CD4-positive, alpha-beta T cell treated with Interferon gamma for 1 hour (primary cell): ENCODE measurements around the gene IPP.
"Not testable (repeated sequence)": the region's sequence is repeated elsewhere in the genome, so short reads cannot be mapped to it uniquely, and the experiment has no call there.

Experiments
- DNase-seq: peaks from one replicate; pipeline ENCODE4 v3.0.0-alpha.2; 2020

IPP gene

DNA sequence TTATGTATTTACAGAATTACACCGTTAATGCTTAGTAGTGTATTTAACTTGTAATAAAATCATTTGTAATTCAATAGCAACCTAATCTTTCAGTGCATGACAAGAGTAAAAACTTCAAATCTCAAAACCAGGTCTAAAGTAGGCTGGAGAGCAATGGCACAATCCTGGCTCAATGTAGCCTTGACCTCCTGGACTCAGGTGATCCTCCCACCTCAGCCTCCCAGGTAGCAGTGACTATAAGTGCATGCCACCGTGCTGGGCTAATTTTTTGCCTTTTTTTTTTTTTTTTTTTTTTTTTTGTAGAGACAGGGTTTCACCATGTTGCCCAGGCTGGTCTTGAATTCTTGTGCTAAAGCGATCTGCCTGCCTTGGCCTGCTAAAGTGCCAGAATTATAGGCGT lies 11.3 kb downstream of the IPP start:
- DNase-seq: no peak

DNA sequence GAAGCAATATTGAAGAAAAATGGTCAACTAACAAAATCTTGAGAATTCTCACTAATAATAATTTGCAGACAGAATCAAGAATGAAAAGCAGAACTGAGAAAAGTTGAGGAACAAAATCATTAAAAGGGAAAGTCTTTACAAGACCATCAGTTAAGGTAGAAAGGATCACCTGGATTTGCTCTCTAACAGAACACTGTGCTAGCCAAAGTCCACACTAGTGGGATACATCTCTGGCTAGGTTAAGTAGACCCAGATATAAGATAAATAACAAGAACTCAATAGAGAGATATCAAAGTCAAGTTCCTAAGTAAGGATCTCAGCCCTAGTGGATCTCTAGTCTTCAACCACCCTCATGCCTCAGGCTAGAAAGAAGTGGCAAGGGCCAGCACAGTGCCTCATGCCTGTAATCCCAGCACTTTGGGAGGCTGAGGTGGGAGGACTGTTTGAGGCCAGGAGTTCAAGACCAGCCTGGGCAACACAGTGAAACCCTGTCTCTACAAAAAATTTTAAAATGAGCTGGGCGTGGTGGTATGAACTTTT lies 19.6 kb downstream of the IPP start:
- no peak for DNase-seq

DNA sequence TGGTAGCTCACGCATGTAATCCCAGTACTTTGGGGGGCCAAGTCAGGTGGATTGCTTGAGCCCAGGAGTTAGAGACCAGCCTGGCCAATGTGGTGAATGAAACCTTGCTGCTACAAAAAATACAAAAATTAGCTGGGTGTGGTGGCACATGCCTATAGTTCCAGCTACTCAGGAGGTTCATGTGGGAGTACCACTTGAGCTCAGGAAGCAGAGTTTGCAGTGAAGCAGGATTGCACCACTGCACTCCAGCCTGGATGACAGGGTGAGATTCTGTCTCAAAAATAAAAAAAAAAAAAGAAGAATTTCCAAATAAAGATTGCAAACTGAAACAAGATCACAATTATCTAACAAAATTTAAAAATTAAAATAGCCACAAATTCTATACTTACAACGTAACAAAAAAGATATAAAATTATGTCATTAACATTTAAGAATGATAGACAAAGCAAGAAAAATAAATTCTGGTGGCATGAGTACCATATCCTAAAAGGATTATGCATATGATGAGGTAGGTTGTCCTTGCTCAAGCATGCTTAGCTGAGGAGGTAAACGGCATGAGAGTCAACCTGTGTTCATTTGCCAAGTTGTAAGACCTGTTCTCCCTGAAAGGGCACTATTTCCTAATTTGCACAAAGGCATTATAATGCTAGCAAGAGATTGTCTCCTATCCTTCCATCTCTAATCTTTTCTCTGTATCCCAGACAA lies 20.2 kb downstream of the IPP start:
- no peak for DNase-seq

DNA sequence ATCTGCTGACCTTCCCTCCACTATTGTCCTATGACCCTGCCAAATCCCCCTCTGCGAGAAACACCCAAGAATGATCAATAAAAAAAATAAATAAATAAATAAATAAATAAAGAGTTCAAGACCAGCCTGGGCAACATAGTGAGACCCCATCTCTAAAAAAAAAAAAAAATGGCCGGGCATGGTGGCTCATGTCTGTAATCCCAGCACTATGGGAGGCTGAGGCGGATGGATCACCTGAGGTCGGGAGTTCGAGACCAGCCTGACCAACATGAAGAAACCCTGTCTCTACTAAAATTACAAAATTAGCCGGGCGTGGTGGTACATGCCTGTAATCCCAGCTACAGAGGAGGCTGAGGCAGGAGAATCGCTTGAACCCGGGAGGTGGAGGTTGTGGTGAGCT lies 24.4 kb downstream of the IPP start:
- DNase-seq: not testable (repeated sequence)

DNA sequence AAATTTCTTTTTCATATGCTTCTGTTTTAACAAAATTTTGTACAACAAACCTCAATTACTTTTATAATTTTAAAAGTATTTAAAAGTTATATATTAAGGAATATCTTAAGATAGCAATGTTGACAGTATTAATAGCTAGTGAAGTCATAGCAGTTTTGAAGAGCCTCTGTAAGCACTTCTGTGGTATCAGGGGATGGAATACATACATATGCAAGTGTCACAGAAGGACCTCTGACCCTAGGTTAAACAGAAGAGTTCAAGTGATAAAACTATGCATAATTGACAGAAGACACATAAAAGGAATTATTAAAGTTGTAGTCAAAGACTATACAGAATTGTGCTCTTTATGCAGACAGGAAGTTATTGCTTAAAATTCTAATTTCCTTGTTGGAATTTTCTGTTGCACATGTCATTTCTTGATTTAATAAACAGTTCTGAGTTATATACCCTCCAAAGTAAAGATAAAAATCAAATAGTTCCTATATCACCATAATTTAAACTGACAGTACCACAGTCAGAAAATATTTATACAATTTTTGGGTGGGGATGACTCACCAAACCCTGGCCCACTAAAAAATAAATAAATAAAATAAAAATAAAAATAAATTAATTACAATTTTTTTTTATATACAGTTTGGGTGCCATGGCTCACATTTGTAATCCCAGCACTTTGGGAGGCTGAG lies 27.1 kb downstream of the IPP start:
- no peak for DNase-seq

DNA sequence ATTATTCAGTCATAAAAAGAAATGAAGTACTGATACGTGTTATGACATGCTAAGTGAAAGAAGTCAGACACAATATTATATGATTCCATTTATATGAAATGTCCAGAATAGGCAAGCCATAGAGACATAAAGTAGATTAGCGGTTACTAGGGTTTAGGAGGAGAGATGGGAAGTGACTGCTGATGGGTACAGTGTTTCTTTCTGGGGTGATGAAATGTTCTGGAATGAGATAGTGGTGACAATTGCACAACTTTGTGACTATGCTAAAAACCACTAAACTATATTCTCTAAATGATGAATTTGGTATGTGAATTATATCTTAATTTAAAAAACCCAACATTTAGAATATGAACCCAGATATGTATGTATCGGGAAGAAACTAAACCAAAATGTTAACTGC lies 27.6 kb downstream of the IPP start:
- DNase-seq: no peak

DNA sequence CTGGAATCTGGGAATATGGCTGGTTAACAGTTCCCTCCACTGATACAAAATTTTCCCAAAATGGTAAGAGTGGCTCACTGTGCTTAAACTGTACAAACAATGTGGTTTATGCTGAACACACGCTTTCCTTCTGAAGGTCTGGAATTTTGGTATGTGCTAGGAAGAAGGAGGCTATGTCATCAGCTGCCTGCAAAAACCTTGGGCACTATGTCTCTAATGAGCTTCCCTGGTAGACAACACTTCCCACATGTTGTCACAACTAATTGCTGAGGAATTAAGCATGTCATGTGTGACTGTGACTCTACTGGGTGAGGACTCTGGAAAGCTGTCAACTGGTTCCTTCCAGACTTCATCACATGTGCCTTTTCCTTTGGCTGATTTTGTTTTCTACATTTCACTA lies 29.2 kb downstream of the IPP start:
- no peak for DNase-seq

DNA sequence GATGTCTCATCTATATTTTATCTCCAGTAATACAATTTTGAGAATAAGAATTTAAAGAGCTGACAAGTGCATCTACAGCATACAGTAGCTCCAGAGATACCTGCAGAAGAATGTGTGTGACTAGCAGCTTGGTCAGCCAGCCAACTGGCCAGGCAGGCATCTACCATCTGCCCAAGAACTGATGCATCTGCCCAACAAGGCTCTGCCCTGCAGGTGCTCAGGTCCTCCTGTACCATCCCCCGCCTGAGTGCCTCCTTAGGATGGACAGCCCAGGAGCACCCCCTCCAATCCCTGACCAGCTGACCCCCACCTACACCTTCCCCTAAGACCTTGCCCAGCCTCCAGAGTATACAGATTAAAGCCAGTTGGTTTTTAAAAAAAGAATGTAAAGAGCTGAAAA lies 32.2 kb downstream of the IPP start:
- DNase-seq: no peak

DNA sequence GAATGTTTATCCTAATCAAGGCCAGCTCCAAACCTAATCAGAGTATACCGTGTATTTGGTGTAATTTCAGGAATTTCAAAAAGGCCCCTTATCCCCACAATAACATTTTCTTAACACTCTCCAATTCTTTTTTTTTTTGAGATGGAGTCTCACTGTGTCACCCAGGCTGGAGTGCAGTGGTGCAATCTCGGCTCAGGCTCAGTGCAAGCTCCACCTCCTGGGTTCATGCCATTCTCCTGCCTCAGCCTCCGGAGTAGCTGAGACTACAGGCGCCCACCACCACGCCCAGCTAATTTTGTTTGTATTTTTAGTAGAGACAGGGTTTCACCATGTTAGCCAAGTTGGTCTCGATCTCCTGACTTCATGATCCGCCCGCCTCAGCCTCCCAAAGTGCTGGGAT lies 33.1 kb downstream of the IPP start:
- DNase-seq: not testable (repeated sequence)

DNA sequence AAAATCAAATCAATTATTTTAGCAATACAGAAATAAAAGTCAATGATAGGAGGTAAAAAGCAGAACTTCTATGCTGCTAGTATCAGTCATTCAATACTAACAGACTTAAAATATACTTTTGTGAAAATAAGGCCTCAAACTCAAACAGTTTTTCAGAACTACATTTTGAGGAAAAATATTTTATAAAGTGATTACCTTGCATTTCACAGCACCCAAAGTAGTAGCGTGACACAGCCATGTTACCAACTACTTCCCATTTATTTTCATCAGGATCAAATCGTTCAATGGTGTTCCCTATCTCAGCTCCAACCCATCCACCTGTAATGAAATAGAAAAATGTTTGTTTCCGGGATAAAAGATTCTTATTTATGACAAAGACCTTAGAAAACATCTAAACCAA lies 33.8 kb downstream of the IPP start:
- DNase-seq: no peak

DNA sequence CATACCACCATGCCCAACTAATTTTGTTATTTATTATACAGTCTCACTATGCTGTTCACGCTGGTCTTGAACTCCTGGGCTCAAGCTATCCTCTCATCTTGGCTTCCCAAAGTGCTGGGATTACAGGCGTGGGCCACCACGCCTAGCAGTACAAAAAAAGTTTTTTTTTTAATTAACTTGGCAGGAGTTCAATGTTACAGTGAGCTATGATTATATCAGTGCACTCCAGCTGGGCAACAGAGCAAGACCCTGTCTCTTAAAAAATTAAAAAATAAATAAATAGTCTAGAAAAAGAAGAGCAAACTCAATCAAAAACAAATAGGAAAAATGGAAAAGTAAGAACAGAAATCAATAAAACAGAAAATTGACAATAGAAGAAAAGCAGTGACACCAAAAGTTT lies 36.7 kb downstream of the IPP start:
- no peak for DNase-seq

DNA sequence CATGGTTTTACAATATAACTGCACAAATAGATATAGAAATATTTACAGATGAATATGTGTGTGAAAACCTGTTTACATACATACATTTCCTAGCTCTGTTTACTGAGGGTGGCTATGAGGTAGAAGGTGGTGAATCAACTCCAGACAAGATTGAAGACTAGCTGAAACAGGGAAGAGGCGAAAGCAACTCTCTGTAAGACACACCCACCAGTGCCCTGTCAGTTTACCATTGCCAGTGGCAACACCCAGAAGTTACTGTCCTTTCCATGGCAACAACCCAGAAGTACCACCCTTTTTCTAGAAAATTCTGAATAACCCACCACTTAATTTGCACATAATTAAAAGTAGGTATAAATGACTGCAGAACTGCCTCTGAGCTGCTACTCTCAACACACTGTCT lies 45.8 kb downstream of the IPP start:
- no peak for DNase-seq

DNA sequence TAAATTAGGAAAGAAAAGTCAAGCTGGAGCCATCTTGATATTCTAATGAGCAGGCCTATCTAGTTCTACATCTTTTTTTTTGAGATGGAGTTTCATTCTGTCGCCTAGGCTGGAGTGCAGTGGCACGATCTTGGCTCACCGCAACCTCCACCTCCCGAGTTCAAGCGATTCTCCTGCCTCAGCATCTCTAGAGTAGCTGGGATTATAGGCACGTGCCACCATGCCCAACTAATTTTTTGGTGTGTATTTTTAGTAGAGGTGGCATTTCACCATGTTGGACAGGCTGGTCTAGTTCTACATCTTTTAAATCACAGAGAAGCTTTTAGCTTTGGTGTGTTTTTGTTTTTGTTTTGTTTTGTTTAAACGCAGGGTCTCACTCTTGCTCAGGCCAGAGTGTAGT lies 55.6 kb downstream of the IPP start:
- DNase-seq: no peak

DNA sequence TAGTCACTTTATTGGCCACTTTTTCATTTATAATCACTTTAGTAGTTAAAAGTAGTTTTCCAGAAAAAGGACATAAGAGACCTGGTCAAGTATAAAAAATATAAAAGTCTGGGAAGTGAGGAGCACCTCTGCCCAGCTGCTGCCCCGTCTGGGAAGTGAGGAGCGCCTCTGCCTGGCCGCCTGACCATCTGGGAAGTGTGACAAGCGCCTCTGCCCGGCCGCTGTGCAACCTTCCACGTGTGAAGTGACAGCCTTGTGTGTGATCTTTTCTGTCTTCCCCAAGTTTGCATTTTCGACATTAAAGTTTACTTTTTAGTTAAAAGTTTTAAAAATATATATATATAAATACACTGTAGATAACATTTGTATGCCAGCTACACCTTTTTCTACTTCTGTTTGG lies 56.6 kb downstream of the IPP start:
- DNase-seq: not testable (repeated sequence)

DNA sequence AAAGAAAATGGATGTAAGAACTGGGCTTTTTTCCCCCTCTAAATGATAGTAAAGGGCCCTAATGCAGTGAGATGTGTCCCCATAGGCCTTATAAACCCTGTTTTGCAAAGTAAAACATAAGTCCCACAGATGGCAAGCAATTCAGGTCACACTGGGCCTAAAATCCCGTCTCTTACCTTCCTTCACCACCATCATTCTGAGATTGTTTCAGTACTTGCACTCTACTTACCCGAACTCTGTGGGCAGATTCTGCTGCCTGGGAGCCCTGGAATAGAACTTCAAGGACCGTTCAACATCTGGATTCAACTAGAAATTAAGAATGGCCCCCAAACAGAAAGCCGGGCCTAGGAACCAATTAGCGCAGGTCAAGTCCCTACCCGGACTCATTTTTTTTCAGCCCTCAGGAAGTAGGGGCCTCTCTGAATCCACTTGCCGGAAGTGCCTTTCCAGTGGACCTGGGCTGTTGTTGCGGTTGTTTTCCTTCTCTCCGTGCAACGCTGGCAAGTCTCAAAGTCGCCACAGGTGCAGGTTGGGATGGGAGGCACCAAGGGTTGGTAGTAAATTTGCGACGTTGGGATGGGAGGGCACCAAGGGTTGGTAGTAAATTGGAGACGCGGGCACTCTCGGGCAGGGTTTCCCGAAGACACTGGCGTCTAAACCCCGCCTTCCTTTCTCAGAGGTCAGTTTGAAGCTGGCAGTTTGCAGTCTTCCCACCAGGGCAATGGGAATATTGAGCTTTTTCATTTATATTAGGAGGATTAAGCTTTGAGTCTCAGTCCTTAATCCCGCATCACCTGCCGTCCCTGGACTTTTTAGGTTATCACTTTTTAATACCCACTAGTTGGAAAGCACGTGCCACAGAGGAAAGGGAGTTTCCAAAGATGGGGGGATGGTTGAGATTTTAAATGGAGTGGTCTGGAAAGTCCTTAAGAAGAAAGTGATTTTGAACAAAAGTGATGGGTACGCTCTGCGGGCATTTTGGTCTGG lies 62.4 kb downstream of the IPP start, which contains the start of gene TMEM69:
TSS of gene TMEM69 (plus strand) at position 428 of the 987 bp plus-strand sequence. CDS start 2,888 bp downstream, outside the sequence.
- DNase-seq: peak; percentile 79

DNA sequence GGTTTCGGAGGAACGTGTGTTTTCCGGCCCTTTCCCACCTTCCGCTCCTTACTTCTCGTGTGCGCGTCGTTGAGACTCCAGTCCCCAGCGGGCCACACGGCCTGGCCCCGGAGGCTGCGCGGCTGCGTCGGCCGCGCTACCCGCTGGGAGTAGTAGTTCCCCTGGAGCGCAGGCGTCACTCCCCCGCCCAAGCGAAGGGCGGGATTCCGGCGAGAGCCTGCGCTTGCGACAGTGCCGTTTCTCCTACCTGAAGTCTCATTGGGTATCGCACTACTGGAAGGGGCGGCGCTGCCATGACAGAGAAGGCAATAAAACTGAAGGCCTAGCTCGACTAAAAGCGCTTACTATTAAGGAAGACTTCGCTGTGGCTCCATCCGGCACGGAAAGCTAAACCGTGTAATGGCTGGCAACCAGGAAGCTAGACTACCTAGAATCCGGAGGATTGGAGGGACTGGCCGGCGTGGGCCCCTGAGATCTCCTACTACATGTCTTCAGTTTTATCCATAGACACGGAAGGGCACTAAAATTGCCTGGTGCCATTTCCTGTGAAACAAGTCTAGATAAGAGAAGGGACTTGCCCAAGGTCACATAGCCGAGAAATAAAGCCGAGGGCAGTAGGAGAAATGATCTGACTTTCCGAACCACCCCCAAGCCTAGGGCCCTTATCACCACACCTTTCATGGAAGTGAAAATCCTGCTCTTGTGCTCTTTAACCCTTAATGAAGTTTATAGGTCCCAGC lies 63.3 kb downstream of the IPP start:
- peak; percentile 99 for DNase-seq

DNA sequence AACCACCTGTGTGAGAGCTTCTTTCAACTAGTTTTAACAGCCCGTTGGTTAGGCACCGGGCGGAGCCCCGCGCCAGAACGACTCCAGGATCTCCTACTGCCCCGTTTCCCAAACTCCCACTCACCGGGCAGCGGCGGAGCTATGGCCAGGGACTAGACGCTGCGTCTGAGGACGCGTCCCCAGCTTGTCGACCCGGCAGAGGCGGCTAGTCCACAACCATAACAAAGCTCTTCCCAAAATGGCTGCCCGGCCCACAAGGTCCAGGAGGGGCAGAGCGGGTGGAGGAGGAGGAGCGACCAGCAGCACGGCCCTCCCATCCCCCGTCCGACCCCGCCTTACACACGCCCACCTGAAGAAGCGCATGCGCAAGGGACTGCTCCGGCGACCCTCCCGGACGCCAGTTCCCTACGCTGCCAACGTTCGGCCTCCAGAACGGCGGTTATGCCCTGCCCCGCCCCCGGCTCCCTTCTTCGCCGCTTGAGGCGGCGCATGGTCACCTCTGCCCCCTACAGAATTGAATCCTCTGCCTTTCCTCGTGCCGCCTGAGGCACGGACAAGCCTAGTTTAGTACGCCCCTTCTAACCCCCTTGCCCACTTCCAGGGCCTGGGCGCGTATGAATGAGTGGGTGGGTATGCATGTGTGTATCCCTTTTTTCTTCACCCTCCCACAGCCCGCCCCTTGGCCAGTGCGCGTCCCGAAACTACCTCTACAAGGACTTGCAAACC lies 64.0 kb downstream of the IPP start, which contains the start of gene GPBP1L1:
TSS of gene GPBP1L1 (minus strand) at position 246 of the 726 bp plus-strand sequence. CDS start 27,446 bp downstream, outside the sequence.
- DNase-seq: peak; percentile 96

DNA sequence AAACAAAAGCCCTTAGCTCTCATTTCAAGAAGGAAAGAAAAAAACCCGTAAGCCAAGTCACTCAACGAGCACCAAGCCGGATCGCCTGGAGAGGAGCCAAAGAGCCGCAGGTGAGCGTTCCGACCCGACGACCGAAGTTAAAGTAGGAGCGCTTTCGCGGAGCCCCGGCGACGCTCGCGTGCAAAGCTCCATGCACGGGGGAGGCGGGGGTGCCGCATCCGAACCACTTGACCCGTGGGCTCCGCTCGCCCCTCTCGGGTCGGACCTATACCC lies 64.5 kb downstream of the IPP start:
- peak; percentile 52 for DNase-seq

DNA sequence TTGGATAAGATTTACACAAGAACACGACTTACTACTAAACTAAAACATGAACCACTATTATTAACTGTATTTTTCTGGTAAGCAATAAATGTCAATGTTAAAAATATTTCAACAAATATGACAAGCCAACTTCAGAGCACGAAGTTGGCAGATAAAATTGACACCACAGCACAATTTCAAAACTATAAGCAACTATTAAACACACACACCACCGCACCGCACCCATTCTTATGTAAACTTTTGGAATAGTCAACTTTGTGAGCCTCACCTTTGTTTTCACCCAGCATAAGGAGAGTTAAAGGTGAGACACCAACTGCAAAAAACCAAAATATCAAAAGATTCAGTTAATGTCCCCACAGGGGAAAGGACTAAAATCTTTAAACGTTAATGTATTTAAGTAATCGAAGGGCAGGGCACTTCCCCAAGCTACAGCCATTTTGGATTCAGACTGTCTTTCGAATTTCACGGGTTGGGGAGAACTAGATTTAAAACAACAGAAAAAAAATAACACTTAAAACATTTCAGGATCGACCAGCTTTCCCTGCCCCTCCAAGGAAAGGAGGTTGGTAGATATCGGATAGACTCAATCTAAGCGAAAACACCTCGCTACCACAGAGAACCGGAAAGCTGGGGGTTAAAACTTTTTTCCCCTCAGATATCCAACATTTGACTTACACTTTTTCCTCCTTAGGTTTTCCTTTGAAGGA lies 65.0 kb downstream of the IPP start:
- no peak for DNase-seq

DNA sequence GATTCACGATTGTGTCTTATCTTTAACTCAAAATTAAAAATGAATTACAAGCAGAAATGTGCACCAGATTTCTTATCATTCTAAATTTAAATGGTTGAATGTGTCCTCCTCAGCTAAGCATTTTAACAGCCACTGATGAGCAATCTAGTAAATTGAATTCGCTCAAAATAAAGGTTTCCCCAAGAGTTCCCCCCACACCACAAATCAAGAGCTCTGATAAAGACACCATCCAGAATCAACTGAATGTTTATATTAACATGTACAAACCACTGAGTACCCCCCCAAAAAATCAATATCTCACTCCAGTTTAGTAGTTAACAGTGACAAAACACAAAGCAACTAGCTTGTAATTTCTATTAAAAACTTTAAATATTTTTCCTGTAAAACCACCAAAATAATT lies 66.1 kb downstream of the IPP start:
- DNase-seq: no peak

DNA sequence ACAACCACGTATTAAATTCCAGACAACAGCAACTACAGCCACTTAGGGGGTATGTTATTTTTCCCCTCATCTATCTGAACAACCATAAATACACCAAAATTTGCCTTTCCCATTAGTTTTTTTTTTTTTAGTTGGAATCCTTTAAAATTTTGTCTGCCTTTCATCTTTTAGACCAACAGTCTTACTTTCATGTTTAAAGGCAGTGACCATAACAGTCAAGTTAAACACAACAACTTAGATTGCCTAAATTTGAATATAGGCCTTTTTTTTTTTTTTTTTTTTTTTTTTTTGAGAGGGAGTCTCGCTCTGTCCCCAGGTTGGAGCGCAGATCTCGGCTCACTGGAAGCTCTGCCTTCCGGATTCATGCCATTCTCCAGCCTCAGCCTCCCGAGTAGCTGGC lies 67.5 kb downstream of the IPP start:
- no peak for DNase-seq
